Raji (cell line): Measurements from ENCODE around the gene ZFHX2.

ENCODE experiments used
- POLR2A ChIP-seq: IDR thresholded peaks from 2 replicates; pipeline ENCODE4 v1.6.1; 2011; ENCODE audit warnings: low read depth, low read length, control low read depth; ENCODE audit not compliant: insufficient read depth

The ZFHX2 gene

GRCh38 chr14:23523229-23524016, 28.1 kb downstream of the ZFHX2 start:
- TF ChIP-seq POLR2A, result no peak

GRCh38 chr14:23522643-23523198, 28.8 kb downstream of the ZFHX2 start:
- TF ChIP-seq POLR2A, result no peak

GRCh38 chr14:23521785-23522640, 29.6 kb downstream of the ZFHX2 start:
- no peak for TF ChIP-seq POLR2A

GRCh38 chr14:23520899-23521533, 30.5 kb downstream of the ZFHX2 start:
- no peak for TF ChIP-seq POLR2A

GRCh38 chr14:23518709-23519108, 32.9 kb downstream of the ZFHX2 start:
- TF ChIP-seq POLR2A, result no peak

GRCh38 chr14:23517650-23518326, 33.8 kb downstream of the ZFHX2 start:
- no peak for TF ChIP-seq POLR2A

GRCh38 chr14:23514644-23514957, 37.0 kb downstream of the ZFHX2 start:
- TF ChIP-seq POLR2A, result no peak

- TF ChIP-seq POLR2A, result no peak
These were observed 37.5 kb downstream of the ZFHX2 start for GRCh38 chr14:23513818-23514643.

GRCh38 chr14:23513005-23513817, 38.4 kb downstream of the ZFHX2 start:
- TF ChIP-seq POLR2A, result no peak

GRCh38 chr14:23512156-23512555, 39.4 kb downstream of the ZFHX2 start:
- TF ChIP-seq POLR2A, result no peak

- no peak for TF ChIP-seq POLR2A
These were observed 57.3 kb downstream of the ZFHX2 start for GRCh38 chr14:23494223-23494622.

- TF ChIP-seq POLR2A, result no peak
These were observed 58.8 kb downstream of the ZFHX2 start for GRCh38 chr14:23492618-23493272.

- no peak for TF ChIP-seq POLR2A
These were observed 64.3 kb downstream of the ZFHX2 start for GRCh38 chr14:23487216-23487615.
